ENCODE measurements around the gene ZFYVE27. TPM values are rescaled to one million over a fixed set of nuclear protein-coding genes. Genes with fewer than 3 reads are reported as not detected.

Gene ZFYVE27
- polyA plus RNA-seq, 1 donor (not counting 4 experiments of a cell fraction or from before 2014, with no cell fraction given), result 14.3 TPM

GRCh38 chr10:97801422-97801821, 64.5 kb downstream of the ZFYVE27 start:
- Histone ChIP-seq H3K27ac (ENCODE audit: control insufficient read depth, insufficient read depth, low read length) (no peak overlapping the region), H3K4me3 (ENCODE audit: control insufficient read depth in 2 of 3, extremely low read depth in 1 of 3, insufficient read depth in 2 of 3, low read depth in 1 of 3, low read length in 3 of 3) (no peak overlapping the region), H3K9me3 (ENCODE audit: control insufficient read depth, low read depth, low read length) (no peaks in the 10 kb centered on the region), H3K79me2 (ENCODE audit: control insufficient read depth, insufficient read depth, low read length) (no peaks in the 10 kb centered on the region), H2AFZ (ENCODE audit: control insufficient read depth, low read length) (no peak overlapping the region), H4K20me1 (ENCODE audit: control insufficient read depth, extremely low read depth, insufficient read depth, low read length) (no peaks in the 10 kb centered on the region), H3K9me1 (ENCODE audit: control insufficient read depth, extremely low read depth, insufficient read depth, low read length) (no peaks in the 10 kb centered on the region), H3K4me1 (ENCODE audit: control insufficient read depth, extremely low read depth, insufficient read depth, low read length) (no peaks in the 10 kb centered on the region), H3K9ac (ENCODE audit: control insufficient read depth, extremely low read depth, insufficient read depth, low read length) (no peak overlapping the region), H3K4me2 (ENCODE audit: control insufficient read depth, extremely low read depth, insufficient read depth, low read depth, low read length) (no peak overlapping the region), H3K36me3 (ENCODE audit: control insufficient read depth in 2 of 2, extremely low read depth in 1 of 2, insufficient read depth in 2 of 2, low read length in 2 of 2) (no peaks in the 10 kb centered on the region), H3K27me3 (ENCODE audit: control insufficient read depth, extremely low read depth, insufficient read depth, low read length) (peaks cover 7% of the 10 kb centered on the region)
- no peak for FAIRE-seq
- DNase-seq (ENCODE audit: low read depth, low spot score), result no peak
- no peak for TF ChIP-seq CTCF (optimal IDR thresholded peaks at IDR 0.05 in 1 of 3, IDR thresholded peaks at IDR 0.05 in 1 of 3, conservative IDR thresholded peaks at IDR 0.05 in 1 of 3; ENCODE audit: extremely low read depth in 1 of 3, insufficient read depth in 2 of 3, low read length in 3 of 3)
- TF ChIP-seq EZH2 (IDR thresholded peaks at IDR 0.05; ENCODE audit: low read length), result no peak
- dilution Hi-C loops (cut with MboI; ENCODE audit: extremely low pct_ligation_motif_present, low sequenced_read_pairs), result no loop called here

- no peak overlapping the region for H3K4me2 ChIP-seq (ENCODE audit: control insufficient read depth, extremely low read depth, insufficient read depth, low read depth, low read length)
- H3K27ac ChIP-seq (ENCODE audit: control insufficient read depth, insufficient read depth, low read length), result no peak overlapping the region
- H3K9ac ChIP-seq (ENCODE audit: control insufficient read depth, extremely low read depth, insufficient read depth, low read length), result no peak overlapping the region
- H3K4me1 ChIP-seq (ENCODE audit: control insufficient read depth, extremely low read depth, insufficient read depth, low read length), result peaks cover 3% of the 10 kb centered on the region
- no peaks in the 10 kb centered on the region for H4K20me1 ChIP-seq (ENCODE audit: control insufficient read depth, extremely low read depth, insufficient read depth, low read length)
- FAIRE-seq (no peak), DNase-seq (ENCODE audit: low read depth, low spot score) (no peak)
- no peaks in the 10 kb centered on the region for H3K27me3 ChIP-seq (ENCODE audit: control insufficient read depth, extremely low read depth, insufficient read depth, low read length)
- no peaks in the 10 kb centered on the region for H3K79me2 ChIP-seq (ENCODE audit: control insufficient read depth, insufficient read depth, low read length)
- H3K9me3 ChIP-seq (ENCODE audit: control insufficient read depth, low read depth, low read length), result no peaks in the 10 kb centered on the region
- no peak overlapping the region for H2AFZ ChIP-seq (ENCODE audit: control insufficient read depth, low read length)
- dilution Hi-C loops (cut with MboI; ENCODE audit: extremely low pct_ligation_motif_present, low sequenced_read_pairs), result no loop called here
- no peaks in the 10 kb centered on the region for H3K9me1 ChIP-seq (ENCODE audit: control insufficient read depth, extremely low read depth, insufficient read depth, low read length)
- no peak overlapping the region for H3K4me3 ChIP-seq (ENCODE audit: control insufficient read depth in 2 of 3, extremely low read depth in 1 of 3, insufficient read depth in 2 of 3, low read depth in 1 of 3, low read length in 3 of 3)
- no peaks in the 10 kb centered on the region for H3K36me3 ChIP-seq (ENCODE audit: control insufficient read depth in 2 of 2, extremely low read depth in 1 of 2, insufficient read depth in 2 of 2, low read length in 2 of 2)
- TF ChIP-seq EZH2 (IDR thresholded peaks at IDR 0.05; ENCODE audit: low read length), result no peak
- no peak for TF ChIP-seq CTCF (optimal IDR thresholded peaks at IDR 0.05 in 1 of 3, IDR thresholded peaks at IDR 0.05 in 1 of 3, conservative IDR thresholded peaks at IDR 0.05 in 1 of 3; ENCODE audit: extremely low read depth in 1 of 3, insufficient read depth in 2 of 3, low read length in 3 of 3)
These were observed 68.4 kb downstream of the ZFYVE27 start for GRCh38 chr10:97805096-97805884.

All from keratinocyte (primary cell).